Measurements from ENCODE around the gene RIMS1.

- TF ChIP-seq CTCF (IDR thresholded peaks at IDR 0.05; ENCODE audit: extremely low read depth in 1 of 2, insufficient read depth in 1 of 2, low read depth in 1 of 2, low read length in 2 of 2) (no peak), MAX (IDR thresholded peaks at IDR 0.05; ENCODE audit: insufficient read depth, insufficient read length) (no peak)
These were observed 538.8 kb downstream of the RIMS1 start for GRCh38 chr6:72425003-72425681.
